Ureter (tissue), 1 donor: Measurements from ENCODE around the gene MINDY4. TPM values are rescaled to one million over a fixed set of nuclear protein-coding genes. Genes with fewer than 3 reads are reported as not detected.

ENCODE experiments used
- DNase-seq: peaks from one replicate; pipeline ENCODE4 v3.0.0-alpha.2; 2020; ENCODE audit warnings: low spot score
- total RNA-seq: library from RNA; stranded (reverse); gene quantifications from one replicate; pipeline ENCODE4 v1.2.4, GENCODE V29; 2023
- donor health status: DM: yes; HTN: yes; CAD: no.

The MINDY4 gene
- total RNA-seq, 1 donor from 2014 or later, result 16.8 TPM

DNA sequence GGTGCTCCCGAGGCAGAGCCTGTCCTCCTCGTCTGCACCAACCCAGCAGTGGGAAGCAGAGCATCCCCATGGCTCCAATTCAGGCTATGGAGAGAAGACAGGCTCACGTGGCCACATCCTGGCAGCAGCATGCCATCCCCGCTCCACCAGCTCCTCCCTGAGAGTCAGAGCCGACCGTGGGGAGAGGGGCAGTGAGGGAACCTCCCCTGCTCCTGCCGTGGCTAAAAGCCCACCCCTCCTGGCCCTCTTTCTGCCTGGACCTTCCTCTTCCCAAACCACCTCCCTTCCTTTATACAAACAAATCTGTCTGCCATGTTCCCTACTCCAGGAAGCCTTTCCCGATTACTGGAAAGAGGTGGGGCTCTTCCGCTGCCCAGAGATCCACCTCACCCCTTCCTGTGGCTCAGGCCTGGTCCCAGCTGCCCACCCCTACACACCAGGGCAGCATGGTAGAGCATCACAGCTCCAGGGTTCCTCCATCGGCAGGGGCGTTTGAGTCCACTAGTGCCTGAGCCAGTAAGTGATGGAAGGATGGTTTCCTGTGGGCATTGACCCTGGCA lies 129.7 kb downstream of the MINDY4 start:
- DNase-seq, result no peak

DNA sequence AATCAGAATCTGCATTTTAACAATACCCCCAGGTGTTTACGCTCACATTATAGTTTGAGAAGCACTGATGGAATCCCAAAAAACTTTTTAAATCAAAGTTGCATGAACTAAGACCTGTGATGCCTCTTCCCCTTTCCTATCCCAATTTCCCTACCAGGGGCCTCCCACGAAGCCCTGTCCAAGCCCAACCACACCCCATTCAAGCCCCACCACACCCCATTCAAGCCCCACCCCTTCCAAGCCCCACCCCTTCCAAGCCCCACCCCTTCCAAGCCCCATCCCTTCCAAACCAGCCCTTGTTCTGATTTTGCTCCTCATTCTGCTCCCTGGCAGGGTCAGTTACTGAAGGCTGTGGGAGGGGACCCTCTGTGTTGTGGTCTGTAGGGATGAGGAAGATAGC lies 130.6 kb downstream of the MINDY4 start:
- DNase-seq, result no peak

DNA sequence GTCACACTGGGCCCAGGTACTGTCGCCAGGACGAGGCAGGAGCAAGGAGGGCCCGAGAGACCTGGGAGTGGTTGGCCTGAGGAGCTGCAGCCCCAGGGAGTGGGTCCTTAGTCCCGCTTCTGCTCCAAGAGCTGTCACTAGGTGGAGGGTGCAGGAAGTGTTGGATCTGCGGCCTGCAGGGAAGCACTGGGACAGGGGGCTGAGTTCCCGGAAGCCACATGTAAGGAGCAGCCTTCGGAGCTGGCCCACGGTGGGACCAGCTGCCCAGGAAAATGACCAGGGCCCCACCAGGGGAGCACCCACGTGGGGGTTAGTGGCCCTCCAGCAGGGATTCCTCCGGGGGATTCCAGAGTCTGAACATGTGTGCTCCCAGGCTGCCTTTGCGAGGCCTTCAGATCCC lies 131.2 kb downstream of the MINDY4 start:
- no peak for DNase-seq

DNA sequence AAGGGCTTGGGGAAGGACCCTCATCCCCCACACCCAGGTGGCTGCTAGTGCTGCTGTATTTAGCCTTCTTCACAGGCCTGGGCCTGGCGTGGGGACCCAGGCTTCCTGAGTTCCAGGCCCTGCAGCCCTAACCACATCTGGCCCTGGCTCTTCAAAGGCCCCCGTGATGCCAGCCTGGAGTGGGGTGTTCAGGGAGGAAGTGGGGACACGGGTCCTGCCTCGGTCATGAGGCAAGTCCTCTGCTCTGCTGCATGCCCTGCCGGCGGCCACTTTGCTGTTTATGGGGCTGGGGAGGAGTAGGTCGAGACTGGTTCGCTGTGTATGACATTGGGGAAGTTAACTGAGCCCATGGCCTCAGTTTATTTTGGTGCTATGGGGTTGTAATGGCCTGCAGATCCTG lies 131.9 kb downstream of the MINDY4 start:
- no peak for DNase-seq

DNA sequence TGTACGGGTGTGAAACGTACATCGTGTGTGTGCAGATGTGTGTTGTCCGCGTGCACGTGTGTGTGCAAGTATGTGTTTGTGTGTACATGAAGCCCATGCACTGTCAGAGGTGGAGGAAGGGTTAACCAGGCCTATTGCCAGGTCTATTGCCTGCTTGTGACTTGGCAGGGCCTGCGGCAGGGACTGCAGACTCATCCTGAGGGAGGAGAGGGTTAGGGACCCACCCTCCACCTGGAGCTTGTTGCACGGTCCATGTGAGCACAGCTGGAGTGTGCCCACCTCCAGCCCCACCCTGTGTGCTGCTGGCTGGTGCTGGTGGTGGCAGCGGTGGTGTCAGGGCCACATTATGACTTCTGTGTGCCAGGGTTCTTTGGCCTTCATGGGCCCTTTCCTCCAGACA lies 133.3 kb downstream of the MINDY4 start:
- no peak for DNase-seq

DNA sequence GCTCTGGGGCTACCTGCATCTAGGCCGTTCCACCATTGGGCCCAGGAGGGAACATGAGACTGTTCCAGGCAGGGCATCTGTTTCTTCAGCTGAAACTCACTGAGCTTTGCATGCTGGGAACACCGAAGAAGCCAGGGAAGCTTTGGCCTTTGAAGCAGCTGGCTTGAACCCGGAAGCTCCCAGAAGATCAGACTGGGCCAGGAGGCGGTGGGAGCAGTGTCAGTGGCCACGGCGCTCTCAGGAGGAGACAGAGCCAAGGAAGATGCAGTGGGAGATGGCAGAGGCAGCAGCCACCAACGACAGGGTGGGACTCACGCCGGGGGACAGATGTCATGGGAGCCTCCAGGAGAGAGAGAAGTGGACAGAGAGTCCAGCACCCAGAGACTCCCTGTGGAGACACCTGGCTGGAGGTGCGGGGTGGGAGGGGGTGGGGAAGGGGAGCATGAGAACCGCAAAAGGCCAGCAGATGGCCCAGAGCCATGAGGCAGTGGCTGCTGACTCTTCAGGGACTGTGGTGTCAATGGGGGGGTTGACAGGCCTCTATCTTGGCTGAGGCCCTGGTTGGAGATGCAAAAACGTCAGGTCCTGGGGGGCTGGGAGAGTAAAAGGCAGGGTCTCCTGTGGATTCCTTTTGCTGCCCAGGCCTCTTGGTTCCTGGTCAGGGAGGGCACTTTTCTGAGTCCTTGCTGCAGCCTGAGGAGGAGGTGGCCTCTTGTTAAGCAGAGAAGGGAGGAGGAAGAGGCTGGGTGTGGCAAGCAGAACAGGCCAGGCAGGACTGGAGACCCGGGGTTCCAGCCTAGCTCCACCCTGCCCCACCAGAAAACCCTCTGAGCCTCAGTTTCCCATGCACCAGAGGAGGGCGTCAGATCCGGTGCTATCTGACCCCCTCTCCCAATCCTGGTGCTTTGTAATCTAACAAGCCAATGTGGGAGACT lies 134.1 kb downstream of the MINDY4 start:
- DNase-seq, result no peak

DNA sequence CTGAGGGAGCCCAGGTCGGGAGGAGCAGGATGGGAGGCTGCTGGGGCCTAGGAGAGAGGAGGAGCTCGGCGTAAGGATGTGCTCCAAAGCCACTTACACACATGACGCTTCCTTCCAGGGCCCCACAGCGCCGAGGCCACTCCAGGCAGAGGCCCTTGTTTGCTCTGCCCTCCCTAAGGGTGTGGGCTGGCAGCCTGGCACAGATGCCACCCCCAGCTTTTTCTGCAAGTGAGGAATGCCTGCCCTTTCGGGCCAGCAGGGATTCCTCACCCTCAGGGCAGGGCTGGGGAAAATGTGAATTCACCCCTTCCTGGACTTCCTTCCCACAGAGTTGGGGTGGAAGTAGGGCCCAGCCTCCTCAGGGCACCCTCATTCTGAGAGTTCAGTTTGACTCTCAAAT lies 134.8 kb downstream of the MINDY4 start:
- DNase-seq, result no peak

DNA sequence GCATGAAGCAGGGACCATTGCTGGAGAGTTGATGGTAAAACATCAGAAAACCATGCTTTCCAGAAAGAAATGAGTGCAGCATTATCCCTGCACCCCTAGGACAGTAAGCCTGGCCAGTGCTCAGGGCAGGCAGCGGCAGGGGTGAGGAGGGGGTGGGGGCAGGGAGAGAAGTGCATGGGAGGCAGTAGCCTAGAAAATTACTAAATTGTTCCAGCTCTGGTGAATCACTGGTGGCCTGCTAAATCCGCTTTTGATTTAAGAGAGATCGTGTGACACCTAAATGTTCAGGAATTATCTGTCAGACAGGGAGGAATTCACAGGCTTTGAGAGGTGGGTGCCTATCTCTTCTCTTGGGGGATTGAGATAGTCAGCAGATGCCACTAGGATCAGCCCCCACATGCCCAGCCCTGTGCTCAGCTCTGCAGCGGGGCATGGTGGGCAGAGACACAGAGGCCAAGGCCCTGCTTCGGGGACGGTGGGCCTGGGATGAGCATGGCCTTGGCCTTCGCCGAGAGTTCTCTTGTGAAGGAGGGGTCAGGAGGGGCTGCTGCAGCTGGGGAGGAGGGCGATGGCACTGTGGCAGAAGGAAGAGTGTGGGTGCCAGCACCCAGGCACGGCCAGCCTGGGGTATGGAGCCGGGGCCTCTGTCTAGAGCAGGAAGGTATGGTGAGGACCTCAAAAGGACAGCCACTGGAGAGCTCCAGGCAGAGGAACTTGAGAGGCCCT lies 135.5 kb downstream of the MINDY4 start:
- no peak for DNase-seq

DNA sequence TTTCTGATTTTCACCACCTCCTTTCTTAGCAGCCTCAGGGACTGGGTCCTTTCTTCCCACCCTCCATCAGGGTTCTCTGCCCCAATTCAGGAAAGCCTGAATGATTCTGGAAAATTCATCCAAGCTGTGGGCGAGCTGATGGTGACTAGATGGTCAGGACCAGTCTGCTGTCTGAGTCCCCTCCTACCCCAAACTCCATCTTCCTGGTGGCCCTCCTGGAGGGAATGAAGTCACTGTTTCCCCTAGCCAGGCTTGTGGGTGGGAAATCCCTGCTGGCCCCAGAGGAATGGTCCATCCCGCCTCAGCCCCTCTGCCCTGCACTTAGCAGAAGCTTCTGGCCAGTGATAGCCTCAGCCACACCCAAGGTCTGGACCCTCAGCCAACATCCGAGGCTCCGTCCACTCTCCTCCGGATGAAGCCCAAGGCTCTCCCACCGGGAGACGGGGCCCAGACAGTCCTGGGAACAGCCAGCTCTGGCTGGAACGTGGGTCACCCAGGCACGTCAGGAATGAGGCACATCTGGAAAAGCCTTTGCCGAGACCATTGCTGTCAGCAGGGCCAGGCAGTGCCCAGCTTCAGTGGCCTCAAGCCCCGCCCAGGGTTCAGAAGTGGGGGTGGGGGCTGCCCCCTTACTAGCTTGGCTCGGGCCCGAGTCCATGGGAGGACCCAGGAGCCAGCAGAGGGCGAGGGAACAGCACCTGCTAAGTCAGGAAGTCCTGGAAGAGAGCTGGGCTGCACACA lies 136.5 kb downstream of the MINDY4 start:
- DNase-seq, result no peak

DNA sequence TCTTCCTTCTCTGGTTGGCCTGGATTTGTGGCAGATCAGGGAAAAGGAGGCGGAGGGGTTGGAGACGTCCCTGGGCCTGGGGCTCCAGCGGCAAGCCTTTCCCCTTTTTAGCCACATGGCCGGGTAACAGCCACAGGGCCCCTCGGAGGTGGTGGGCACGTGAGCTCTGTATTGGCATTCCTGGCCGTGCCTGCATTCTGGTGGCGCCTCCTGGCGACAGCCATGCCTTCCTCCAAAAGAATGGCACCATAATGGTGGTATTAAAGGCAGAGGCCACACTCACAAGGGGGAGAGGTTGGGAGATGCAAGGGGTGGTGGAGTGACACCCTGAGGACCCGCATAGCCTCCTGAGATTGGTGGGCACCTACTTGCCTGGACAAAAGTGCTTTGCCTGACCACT lies 137.5 kb downstream of the MINDY4 start:
- DNase-seq, result no peak

DNA sequence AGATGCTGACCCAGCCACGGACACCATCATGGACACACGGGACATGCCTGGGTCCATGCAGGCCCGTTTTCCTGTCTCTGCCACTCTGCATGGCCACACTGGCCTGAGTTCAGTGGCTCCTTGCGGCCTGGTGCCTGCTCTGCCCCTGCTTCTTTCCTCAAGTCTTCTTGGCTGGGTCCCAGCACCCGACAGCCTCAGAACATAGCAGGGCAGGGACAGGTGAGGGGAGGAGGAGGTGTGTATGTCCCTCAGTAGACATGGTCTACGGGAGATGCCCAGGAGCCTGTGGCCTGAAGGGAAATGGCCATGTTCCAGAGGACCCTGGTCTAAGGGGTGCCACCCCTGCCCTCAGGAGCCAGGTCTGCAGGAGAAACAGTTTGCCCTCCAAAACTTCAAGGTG lies 138.2 kb downstream of the MINDY4 start:
- no peak for DNase-seq

DNA sequence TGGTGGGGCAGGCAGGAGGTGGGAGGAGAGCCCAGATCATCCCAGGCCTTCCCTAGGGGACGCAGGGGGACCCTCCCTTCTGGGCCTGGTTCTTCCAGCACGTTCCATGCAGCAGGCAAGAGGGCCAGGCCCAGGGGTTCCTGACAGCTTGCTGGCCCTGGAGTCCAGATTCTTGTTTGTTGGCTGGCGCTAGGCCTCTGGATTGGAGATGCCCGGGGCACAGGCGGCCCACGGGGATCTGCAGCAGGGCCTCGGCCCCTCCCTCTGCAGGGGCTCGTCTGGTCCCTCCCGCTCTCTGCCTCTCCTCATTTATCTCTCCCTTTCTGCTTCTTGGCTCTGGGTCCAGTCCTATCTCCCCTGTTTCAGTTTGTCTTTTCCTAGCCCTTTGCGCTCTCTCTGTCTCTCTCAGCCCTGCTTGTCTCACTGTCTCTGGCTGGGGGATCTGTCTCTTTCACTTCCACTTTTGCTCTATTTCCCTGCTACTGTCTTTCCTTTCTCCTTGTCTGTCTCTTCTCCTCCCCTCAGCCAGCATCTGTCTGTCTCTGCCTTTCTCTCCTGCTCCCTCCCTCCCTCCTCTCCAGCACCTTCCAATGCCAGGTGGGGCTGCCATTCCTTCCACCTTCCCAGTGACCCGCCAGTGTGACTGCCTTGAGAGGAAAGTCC lies 139.3 kb downstream of the MINDY4 start:
- no peak for DNase-seq

DNA sequence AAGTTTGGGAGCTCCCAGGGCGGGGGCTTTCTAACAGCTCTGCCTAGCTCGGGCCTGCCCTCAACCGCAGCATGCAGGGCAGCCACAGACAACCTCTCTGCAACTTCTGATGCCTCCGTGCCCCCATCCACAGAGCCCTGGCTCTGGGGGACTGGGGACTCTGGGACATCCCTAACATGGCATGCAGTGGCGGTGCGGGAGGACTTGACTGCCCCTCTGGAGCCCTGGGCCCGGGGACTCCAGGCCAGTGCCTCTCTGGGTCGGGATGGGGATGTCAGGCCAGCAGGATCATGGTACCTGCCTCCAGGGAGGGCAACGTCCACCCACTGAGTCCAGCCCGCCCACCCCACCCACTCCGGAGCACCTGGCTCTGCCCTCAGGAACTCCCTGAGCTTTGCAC lies 139.9 kb downstream of the MINDY4 start:
- no peak for DNase-seq

DNA sequence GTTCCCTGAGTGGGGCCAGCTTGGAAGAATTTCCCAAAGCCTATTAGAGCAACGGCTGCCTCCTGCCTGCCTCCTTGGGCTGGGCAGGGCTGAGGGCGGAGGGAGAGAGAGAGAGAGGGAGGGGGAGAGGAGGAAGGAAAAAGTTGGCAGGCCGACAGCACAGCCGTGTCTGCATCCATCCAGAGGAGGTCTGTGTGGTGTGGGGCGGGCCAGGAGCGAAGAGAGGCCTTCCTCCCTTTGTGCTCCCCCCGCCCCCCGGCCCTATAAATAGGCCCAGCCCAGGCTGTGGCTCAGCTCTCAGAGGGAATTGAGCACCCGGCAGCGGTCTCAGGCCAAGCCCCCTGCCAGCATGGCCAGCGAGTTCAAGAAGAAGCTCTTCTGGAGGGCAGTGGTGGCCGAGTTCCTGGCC lies 140.3 kb downstream of the MINDY4 start, which contains the start of gene AQP1:
Gene AQP1 (plus strand): TSS at position 293 of the 409 bp plus-strand sequence. CDS start 57 bp downstream, at position 350.
- DNase-seq, result peak; percentile 90

DNA sequence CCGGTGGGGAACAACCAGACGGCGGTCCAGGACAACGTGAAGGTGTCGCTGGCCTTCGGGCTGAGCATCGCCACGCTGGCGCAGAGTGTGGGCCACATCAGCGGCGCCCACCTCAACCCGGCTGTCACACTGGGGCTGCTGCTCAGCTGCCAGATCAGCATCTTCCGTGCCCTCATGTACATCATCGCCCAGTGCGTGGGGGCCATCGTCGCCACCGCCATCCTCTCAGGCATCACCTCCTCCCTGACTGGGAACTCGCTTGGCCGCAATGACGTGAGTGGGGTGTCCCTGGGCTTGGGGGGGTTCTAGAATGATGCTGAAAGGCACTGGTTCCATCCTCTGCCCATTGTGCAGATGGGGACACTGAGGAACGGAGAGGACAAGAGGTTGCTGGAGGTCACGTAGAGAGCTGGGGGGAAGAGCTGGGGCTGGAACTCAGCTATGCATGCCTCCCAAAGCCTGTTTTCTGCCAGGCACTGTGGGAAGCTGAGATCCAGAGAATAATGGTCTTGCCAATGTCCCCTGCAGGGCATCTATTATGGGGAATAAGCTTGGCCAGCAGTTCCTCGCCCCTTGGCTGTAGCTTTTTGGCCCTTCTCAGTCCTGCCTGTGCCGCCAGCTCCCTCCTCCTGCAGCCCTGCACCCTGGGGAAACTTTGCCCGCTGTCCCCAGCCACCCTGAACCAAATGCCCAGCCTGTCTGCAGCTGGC lies 141.0 kb downstream of the MINDY4 start:
- DNase-seq, result no peak

DNA sequence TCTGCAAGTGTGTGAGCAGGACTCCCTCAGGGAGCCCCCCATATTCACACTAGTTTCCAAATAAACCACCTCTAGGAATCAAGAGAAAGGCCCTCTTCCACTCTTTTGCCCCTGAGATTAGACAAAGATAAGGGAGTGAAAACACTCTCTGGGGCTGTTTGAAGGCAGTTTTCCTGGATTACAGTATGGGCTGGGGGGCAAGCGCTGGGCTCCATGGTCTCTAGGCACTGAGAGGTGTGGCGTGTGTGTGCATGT lies 141.4 kb downstream of the MINDY4 start:
- DNase-seq, result no peak

DNA sequence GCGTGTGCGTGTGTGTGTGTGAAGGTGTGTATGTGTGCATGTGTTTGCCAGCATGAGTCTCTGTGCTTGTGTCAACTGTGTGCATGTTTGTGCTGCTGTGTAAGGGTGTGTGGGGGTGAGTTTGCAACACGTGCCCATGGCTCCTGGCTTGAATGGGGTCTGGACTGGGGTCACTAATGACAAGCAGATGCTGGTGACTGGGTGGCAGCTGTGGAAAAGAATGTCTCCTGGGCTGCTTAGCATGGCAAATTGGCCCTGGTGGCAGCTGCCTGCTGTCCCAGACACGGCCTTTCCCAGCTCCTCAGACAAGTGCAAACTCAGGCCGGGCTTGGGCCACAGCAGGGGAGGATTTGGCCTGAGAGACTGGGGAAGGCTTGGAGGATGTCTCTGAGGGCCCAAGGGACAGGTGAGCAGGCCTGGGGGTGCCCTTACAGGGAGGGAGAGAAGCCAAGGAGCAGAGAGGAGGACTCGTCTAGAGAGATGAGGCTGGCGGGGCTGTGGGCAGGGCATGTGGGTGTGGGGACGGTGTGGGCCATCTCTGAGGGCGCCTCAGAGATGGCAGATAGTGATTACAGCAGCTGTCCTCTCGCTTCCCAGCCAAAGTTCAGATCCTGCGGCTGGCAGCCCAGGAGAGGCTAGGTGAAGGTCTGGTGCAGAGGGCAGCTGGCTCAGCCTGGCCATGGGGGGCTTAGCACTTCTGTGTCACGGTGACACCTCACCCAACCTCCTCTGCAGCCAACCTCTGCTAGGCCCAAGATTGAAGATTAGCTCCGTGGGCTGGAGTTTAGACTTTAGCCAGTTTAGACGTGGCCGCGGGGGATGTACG lies 142.0 kb downstream of the MINDY4 start:
- DNase-seq, result no peak

DNA sequence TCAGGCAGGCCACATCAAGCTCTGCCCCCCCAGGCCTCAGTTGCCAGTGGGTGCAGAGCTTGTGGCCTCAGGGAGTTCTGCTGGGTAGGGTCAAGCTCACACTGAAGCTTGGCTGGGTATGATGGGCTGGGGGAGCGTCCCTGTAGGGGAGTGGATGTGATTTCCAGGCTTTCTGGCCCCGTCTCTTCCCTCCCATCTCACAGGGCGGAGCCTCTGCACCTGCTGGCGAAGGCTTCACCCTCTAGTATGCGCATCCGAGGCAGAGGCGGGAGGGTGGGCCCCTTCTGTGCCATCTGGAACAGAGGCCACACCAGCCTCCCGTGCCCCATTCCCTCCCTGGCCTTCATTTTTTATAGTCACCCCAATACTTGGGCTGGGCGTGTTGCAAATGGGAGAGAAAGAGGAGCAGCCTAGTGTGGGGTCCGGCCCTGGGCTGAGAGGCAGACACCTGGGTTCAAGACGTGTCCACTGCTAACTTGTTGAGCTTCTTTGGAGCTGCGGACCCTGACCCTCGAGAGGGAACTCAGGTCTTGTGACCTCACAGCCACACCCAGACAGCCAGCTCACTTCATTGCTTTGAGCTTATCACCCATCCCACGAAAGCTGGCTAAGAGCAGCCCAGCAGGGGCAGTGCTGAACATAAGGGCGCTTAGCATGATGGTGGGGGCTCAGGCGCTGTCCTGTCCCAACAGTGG lies 142.8 kb downstream of the MINDY4 start:
- DNase-seq, result no peak

DNA sequence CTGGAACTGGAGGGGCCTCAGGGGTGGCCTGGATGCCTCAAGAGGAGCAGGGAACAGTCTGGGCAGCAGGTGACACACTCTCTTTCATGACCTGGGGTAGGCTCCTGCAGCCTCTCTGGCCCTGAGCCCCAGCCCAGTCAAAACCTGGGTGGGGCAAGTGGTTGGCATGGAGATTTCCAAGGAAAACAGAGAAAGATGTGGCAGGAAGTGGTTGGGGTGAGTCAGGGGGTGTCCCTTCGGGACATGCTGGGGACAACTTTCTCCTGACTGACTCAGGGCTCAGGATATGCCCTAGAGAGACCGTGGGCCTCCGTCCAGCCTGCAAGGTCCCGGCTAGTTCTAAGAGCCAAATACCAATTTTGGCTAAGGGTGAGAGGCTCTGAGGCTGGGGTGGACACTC lies 143.4 kb downstream of the MINDY4 start:
- no peak for DNase-seq
